Stimulated activated CD8-positive, alpha-beta memory T cell treated with anti-CD3 and anti-CD28 coated beads, Interleukin-15, amount 100 ng/mL, for 1 hour (primary cell): ENCODE data around the gene ZNF648.
"Not testable (repeated sequence)": the region's sequence is repeated elsewhere in the genome, so short reads cannot be mapped to it uniquely, and the experiment has no call there.

Experiments
- DNase-seq: peaks from one replicate; pipeline ENCODE4 v3.0.0-alpha.2; 2020; ENCODE audit warnings: low read depth

ZNF648 gene

GRCh38 chr1:182071924-182072323 lies 10.4 kb upstream of the ZNF648 start:
- no peak for DNase-seq

GRCh38 chr1:182069028-182069466 lies 7.5 kb upstream of the ZNF648 start:
- no peak for DNase-seq

GRCh38 chr1:182066934-182067333 lies 5.4 kb upstream of the ZNF648 start:
- DNase-seq: no peak

GRCh38 chr1:182065126-182065845 lies 3.8 kb upstream of the ZNF648 start:
- DNase-seq: no peak

- no peak for DNase-seq
Measured at GRCh38 chr1:182064611-182065010, 3.1 kb upstream of the ZNF648 start.

GRCh38 chr1:182062223-182062622 lies 711 bp upstream of the ZNF648 start:
- DNase-seq: no peak

GRCh38 chr1:182060877-182061276 lies 635 bp downstream of the ZNF648 start:
- DNase-seq: no peak

GRCh38 chr1:182059936-182060335 lies 1.6 kb downstream of the ZNF648 start:
- DNase-seq: no peak

- no peak for DNase-seq
Measured at GRCh38 chr1:182056601-182057366, 4.7 kb downstream of the ZNF648 start.

GRCh38 chr1:182054698-182055326 lies 6.7 kb downstream of the ZNF648 start:
- DNase-seq: peak; percentile 30

- DNase-seq: no peak
Measured at GRCh38 chr1:182052355-182052754, 9.2 kb downstream of the ZNF648 start.

- no peak for DNase-seq
Measured at GRCh38 chr1:182051938-182052337, 9.6 kb downstream of the ZNF648 start.

- no peak for DNase-seq
Measured at GRCh38 chr1:182050481-182051448, 10.7 kb downstream of the ZNF648 start.

- DNase-seq: no peak
Measured at GRCh38 chr1:182048562-182048961, 12.9 kb downstream of the ZNF648 start.

- no peak for DNase-seq
Measured at GRCh38 chr1:182046763-182047162, 14.7 kb downstream of the ZNF648 start.

- DNase-seq: not testable (repeated sequence)
Measured at GRCh38 chr1:182045481-182045880, 16.0 kb downstream of the ZNF648 start.

- DNase-seq: no peak
Measured at GRCh38 chr1:182041615-182042014, 19.9 kb downstream of the ZNF648 start.

GRCh38 chr1:182038220-182038619 lies 23.3 kb downstream of the ZNF648 start:
- no peak for DNase-seq

- no peak for DNase-seq
Measured at GRCh38 chr1:182035097-182035770, 26.3 kb downstream of the ZNF648 start.

GRCh38 chr1:182032251-182032650 lies 29.3 kb downstream of the ZNF648 start:
- DNase-seq: no peak
